Measurements from ENCODE around the gene C5orf46.

- no peak for TF ChIP-seq YY1 (IDR thresholded peaks at IDR 0.05; ENCODE audit: low read depth)
- TF ChIP-seq, protein P1, sequence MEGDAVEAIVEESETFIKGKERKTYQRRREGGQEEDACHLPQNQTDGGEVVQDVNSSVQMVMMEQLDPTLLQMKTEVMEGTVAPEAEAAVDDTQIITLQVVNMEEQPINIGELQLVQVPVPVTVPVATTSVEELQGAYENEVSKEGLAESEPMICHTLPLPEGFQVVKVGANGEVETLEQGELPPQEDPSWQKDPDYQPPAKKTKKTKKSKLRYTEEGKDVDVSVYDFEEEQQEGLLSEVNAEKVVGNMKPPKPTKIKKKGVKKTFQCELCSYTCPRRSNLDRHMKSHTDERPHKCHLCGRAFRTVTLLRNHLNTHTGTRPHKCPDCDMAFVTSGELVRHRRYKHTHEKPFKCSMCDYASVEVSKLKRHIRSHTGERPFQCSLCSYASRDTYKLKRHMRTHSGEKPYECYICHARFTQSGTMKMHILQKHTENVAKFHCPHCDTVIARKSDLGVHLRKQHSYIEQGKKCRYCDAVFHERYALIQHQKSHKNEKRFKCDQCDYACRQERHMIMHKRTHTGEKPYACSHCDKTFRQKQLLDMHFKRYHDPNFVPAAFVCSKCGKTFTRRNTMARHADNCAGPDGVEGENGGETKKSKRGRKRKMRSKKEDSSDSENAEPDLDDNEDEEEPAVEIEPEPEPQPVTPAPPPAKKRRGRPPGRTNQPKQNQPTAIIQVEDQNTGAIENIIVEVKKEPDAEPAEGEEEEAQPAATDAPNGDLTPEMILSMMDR (IDR thresholded peaks at IDR 0.05), result no peak
- TF ChIP-seq GABPA (IDR thresholded peaks at IDR 0.05; ENCODE audit: low read depth), result no peak
- no peak for TF ChIP-seq TEAD4 (IDR thresholded peaks at IDR 0.05; ENCODE audit: borderline replicate concordance, insufficient read depth)
- no peak for TF ChIP-seq MAX (IDR thresholded peaks at IDR 0.05; ENCODE audit: low read depth)
- no peak for TF ChIP-seq FOXM1 (IDR thresholded peaks at IDR 0.05; ENCODE audit: low read depth)
- TF ChIP-seq JUND (IDR thresholded peaks at IDR 0.05), result no peak
- TF ChIP-seq EP300 (IDR thresholded peaks at IDR 0.05; ENCODE audit: borderline replicate concordance in 1 of 2, low read depth in 1 of 2, low read length in 1 of 2), result no peak
- no peak for TF ChIP-seq POLR2AphosphoS5 (IDR thresholded peaks at IDR 0.05; ENCODE audit: low read depth, low read length)
- no peak for TF ChIP-seq RFX5 (IDR thresholded peaks at IDR 0.05; ENCODE audit: low read length)
- no peak for TF ChIP-seq SIN3A (IDR thresholded peaks at IDR 0.05; ENCODE audit: borderline replicate concordance, low read depth, low read length)
- TF ChIP-seq RCOR1 (IDR thresholded peaks at IDR 0.05; ENCODE audit: low read length), result no peak
Observed at GRCh38 chr5:147844846-147845245, 61.5 kb downstream of the C5orf46 start.
